Sciatic nerve (tissue), 2 donors: ENCODE measurements around the gene SF3B2. TPM values are rescaled to one million over a fixed set of nuclear protein-coding genes. Genes with fewer than 3 reads are reported as not detected.
"Not testable (repeated sequence)": the region's sequence is repeated elsewhere in the genome, so short reads cannot be mapped to it uniquely, and the experiment has no call there.

ENCODE experiments used
- ATAC-seq: fragments of 200-7000 bp; cut with Tn5 transposase; one replicate; pipeline ENCODE4 v1.9.1; 2020; ENCODE audit warnings: mild to moderate bottlenecking, moderate library complexity
- DNase-seq: peaks from one replicate; pipeline ENCODE4 v3.0.0-alpha.2; 2020; ENCODE audit warnings: low spot score
- intact Hi-C: fragments of 100-400 bp; cut with DNase I; formaldehyde crosslinking; loops from one replicate; pipeline ENCODE4 v1.14.2; 2022
- total RNA-seq: library from RNA; stranded (reverse); fragmentation: NEBNext Ultra II Directional; extraction: Animal tissue kit (Norgen Biotek cat#: 25700); gene quantifications from one replicate; pipeline ENCODE4 v1.2.1, GENCODE V29; 2021
- donor health status: DM: no; HTN: no; CAD: no.
- donor health status: DM: no; HTN: no; CAD: no.

The SF3B2 gene
- total RNA-seq, 1 donor from 2014 or later = 154 TPM

GRCh38 chr11:66068923-66069714, 17.0 kb downstream of the SF3B2 start:
- intact Hi-C loops = no loop called here
- DNase-seq = peak; percentile 71
- ATAC-seq = peak; percentile 48

- intact Hi-C loops = no loop called here
- peak; percentile 81 for ATAC-seq
- DNase-seq = peak; percentile 90
Observed at GRCh38 chr11:66069715-66070603, 17.8 kb downstream of the SF3B2 start, which contains the start of gene PACS1. TSS of gene PACS1 (plus strand) at chr11:66070272. CDS start at chr11:66070487, 215 bp downstream.

- intact Hi-C loops = no loop called here
- peak; percentile 82 for DNase-seq
- ATAC-seq = peak; percentile 28
Observed at GRCh38 chr11:66070604-66071380, 18.6 kb downstream of the SF3B2 start.

GRCh38 chr11:66071381-66071801, 19.2 kb downstream of the SF3B2 start:
- ATAC-seq = no peak
- DNase-seq = no peak
- intact Hi-C loops = no loop called here

- no peak for DNase-seq
- intact Hi-C loops = no loop called here
- no peak for ATAC-seq
Observed at GRCh38 chr11:66072081-66072480, 19.9 kb downstream of the SF3B2 start.

DNA sequence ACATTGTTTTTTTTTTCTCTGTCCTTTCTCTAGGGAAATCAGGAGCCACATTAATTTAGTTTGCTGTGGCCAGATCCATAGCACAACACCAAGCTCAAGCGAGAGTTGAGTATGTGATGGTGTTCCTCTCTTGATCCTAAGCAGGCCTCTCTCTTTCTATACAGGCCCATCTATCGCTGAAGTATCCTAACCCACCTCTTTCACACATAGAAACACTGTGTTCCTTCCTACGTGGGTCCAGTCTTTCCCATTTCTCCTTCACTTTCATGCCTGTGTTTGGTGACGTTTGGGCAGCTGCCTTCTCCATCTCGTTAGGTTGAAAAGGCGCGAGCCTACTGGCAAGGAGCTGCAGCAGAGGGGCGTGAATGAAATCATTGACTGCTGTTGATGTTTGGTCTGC, 20.4 kb downstream of the SF3B2 start:
- intact Hi-C loops = no loop called here
- DNase-seq (no peak), ATAC-seq (no peak)

DNA sequence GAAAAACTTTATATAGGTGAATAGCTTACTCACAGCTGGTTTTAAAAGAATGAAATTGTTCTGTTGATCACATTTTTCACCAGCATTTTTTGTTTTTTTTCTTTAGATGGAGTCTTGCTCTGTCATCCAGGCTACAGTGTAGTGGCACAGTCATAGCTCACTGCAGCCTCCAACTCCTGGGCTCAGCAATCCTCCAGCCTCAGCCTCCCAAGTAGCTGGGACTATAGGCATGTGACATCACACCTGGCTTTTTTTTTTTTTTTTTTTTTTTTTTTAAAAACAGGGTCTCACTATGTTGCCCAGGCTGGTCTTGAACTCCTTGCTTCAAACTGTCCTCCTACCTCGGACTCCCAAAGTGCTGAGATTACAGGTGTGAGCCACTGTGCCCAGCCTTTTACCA, 21.5 kb downstream of the SF3B2 start:
- ATAC-seq = no peak
- intact Hi-C loops = no loop called here

DNA sequence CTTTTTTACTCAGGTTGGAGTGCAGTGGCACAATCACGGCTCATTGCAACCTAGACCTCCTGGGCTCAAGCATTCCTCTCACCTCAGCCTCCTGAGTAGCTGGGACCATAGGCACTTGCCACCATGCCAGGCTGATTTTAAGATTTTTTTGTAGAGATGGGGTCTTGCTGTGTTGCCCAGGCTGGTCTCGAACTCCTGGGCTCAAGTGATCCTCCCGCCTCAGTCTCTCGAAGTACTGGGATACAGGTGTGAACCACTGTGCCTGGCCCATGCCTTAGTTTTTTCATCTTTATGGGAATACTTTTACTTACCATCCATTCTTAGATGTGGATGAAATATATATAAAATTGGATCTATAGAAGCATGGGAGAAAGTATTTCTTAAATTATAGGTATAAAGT, 23.1 kb downstream of the SF3B2 start:
- no peak for ATAC-seq
- intact Hi-C loops = no loop called here
- DNase-seq = no peak

More for the DNA sequence above, 21.5 kb downstream of the SF3B2 start:
- DNase-seq = no peak

DNA sequence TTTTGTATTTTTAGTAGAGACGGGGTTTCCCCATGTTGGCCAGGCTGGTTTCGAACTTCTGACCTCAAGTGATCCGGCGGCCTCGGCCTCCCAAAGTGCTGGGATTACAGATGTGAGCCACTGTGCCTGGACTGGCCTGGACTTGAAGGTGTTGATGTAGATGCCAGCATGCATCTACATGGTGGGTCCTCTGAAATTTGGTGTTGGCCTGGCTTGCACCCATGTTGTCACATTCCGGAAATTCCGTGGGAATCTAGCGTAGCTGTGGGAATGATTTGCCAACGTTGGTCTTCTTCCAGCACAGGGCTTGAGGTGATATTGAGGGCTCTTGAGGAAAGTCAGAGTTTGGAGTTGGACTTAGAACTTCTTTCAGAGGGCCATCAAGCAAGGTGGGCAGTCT, 24.4 kb downstream of the SF3B2 start:
- intact Hi-C loops = no loop called here
- no peak for DNase-seq
- no peak for ATAC-seq

GRCh38 chr11:66077927-66078326, 25.8 kb downstream of the SF3B2 start:
- DNase-seq (no peak), ATAC-seq (no peak)
- intact Hi-C loops = no loop called here

DNA sequence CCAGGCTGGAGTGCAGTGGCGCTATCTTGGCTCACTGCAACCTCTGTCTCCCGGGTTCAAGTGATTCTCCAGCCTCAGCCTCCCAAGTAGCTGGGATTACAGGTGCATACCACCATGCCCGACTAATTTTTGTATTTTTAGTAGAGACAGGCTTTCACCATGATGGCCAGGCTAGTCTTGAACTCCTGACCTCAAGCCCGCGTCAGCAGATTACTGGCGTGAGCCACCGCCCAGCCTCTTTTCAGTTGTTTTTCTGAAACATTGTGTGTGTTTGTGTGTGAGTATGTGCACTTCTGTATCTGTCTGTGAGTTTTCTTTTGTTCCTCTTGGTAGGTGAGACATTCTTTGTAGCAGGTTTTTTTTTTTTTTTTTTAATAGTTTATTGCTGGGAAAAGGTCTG, 26.8 kb downstream of the SF3B2 start:
- DNase-seq, ATAC-seq, intact Hi-C loops: not testable (repeated sequence)

- ATAC-seq = peak; percentile 71
- intact Hi-C loops = no loop called here
- no peak for DNase-seq
Observed at GRCh38 chr11:66080055-66080817, 28.1 kb downstream of the SF3B2 start.

DNA sequence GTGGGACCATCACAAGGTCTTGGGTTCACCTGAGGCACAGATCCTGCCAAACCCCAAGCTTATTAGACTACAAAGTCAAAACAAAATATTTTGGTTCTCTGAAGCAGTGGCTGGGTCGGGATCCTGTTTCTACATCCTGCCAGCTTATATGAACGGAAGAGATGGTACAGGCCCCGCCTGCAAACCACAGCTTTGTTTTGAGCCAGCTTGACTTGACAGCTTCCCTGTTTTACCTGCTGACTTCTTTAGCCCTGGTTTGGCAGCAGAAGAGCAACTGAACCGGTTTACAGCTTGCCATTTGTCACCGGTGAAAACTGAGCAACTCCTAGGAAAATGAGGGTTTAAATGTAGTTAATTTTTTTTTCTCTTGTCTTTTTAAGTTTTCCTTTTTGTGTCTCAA, 29.3 kb downstream of the SF3B2 start:
- intact Hi-C loops = no loop called here
- ATAC-seq (peak; percentile 71), DNase-seq (no peak)

DNA sequence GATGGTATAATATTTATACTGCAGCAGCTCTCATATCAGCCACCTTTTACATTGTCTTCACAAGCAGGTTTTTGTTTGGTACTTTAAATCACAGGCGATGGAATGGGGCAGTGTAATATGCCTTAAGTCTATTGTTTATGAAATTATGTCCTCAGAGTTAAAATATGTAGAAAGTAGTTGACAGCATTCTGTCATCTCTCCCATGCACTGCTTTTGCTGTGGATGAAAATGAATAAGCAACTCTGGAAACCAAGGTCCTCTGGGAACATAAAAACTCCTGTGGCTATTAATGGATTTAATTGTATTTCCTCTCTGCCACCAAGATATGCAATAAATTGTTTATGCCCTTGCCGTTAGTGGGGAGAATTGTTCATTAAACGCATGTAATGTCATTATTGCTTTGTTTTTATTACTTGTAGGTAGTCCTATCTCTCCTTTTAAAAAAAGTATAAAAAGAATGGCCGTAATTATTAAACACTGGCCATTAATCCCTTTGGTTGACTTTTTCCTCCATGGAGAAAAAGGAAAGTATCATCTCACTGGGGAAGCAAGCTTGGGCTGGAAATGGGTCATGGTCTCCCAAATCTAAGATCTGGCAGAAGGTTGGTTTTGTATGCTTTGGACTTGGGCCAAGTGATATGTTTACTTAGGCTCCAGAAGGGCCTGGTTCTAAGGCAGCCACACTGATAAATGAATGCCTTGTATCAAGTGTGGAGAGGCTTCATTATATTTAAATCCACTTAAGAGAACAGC, 31.0 kb downstream of the SF3B2 start:
- DNase-seq = no peak
- no peak for ATAC-seq
- intact Hi-C loops = no loop called here

GRCh38 chr11:66083767-66084166, 31.6 kb downstream of the SF3B2 start:
- DNase-seq (no peak), ATAC-seq (no peak)
- intact Hi-C loops = no loop called here

DNA sequence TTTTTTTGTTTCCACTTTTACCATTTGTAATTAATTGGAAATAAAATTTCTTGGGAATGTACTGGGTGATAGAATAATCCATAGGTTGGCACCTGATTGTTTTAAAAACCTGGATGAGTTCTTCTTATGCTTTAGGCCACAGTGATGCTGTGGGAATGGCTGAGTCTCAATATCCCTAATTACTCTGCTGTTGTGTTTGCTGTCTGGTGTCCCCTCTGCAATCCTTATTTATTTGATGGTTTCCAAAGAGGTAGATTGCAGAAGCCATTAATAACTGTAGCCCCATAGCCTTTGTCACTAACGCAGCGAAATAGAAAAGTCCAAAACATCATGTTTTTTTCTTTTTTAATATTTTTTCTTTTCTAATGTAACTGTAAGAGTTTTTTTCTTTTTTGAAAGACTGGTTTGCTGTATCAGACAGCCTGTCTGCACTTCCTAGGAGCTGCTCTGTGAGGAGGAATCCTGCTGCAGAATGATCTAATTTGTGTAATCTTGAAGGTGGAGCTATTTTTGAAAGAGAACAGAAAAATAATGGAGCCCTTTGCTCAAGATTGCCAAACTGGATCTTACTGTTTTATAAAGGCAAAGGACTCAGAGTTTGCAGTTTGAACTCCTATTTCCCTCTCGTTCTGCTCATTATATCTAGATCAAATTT, 32.8 kb downstream of the SF3B2 start:
- DNase-seq = no peak
- intact Hi-C loops = no loop called here
- ATAC-seq = no peak

GRCh38 chr11:66087148-66087908, 35.2 kb downstream of the SF3B2 start:
- no peak for DNase-seq
- intact Hi-C loops = no loop called here
- ATAC-seq = no peak
